ENCODE results near the gene ZNF385B. TPM values are rescaled to one million over a fixed set of nuclear protein-coding genes. Genes with fewer than 3 reads are reported as not detected.

The ZNF385B gene
- total and polyA plus RNA-seq, 10 of the 15 experiments (the other 5 are each of a cell fraction or from before 2014, with no cell fraction given), result not detected

DNA sequence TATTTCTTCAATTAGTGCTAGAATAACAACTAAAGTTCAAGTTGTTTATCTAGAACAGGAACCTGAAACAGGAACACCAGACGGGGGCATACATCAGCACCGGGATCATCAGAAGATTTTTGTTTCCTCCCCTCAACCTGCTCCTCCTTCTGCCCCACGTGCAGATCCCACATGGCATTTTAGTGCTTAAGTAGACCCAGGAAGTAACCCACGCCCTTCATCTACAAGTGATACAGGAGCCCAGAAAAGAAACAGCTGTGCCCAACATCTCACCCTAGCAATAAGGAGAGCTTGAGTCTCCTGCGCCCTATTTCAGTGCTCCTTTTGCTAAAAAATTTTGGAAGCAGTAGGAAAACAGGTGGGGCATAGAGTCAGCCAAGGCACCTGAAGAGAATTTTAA is 5.2 kb downstream of the ZNF385B start:
- H2AFZ ChIP-seq (ENCODE audit: control insufficient read depth, low read depth, low read length), result no peak overlapping the region
- no peak overlapping the region for H3K27ac ChIP-seq (ENCODE audit: control insufficient read depth, insufficient read depth)
- FAIRE-seq (no peak), ATAC-seq (no peak), DNase-seq (ENCODE audit: low read depth, low spot score) (no peak)
- no peak overlapping the region for H3K4me3 ChIP-seq
- H3K79me2 ChIP-seq (ENCODE audit: control insufficient read depth, insufficient read depth, low read length), result no peaks in the 10 kb centered on the region
- peaks cover 2 to 7% of the 10 kb centered on the region in 2 experiments for H3K27me3 ChIP-seq (replicated peaks in 1 of 2; ENCODE audit: control insufficient read depth in 2 of 2, insufficient read depth in 2 of 2, low read length in 1 of 2)
- TF ChIP-seq TCF3 (IDR thresholded peaks at IDR 0.05; ENCODE audit: borderline replicate concordance, insufficient read depth, low read depth, low read length), result no peak
- no peak for TF ChIP-seq CBX3 (IDR thresholded peaks at IDR 0.05; ENCODE audit: borderline replicate concordance, low read depth)
- no peak for TF ChIP-seq RUNX3 (IDR thresholded peaks at IDR 0.05; ENCODE audit: low read length)
- TF ChIP-seq, protein P1, sequence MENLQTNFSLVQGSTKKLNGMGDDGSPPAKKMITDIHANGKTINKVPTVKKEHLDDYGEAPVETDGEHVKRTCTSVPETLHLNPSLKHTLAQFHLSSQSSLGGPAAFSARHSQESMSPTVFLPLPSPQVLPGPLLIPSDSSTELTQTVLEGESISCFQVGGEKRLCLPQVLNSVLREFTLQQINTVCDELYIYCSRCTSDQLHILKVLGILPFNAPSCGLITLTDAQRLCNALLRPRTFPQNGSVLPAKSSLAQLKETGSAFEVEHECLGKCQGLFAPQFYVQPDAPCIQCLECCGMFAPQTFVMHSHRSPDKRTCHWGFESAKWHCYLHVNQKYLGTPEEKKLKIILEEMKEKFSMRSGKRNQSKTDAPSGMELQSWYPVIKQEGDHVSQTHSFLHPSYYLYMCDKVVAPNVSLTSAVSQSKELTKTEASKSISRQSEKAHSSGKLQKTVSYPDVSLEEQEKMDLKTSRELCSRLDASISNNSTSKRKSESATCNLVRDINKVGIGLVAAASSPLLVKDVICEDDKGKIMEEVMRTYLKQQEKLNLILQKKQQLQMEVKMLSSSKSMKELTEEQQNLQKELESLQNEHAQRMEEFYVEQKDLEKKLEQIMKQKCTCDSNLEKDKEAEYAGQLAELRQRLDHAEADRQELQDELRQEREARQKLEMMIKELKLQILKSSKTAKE (IDR thresholded peaks at IDR 0.05; ENCODE audit: low read depth, poor library complexity, severe bottlenecking), result no peak
- TF ChIP-seq MTA3 (IDR thresholded peaks at IDR 0.05; ENCODE audit: borderline replicate concordance, low read length), result no peak
- TF ChIP-seq, protein P2, sequence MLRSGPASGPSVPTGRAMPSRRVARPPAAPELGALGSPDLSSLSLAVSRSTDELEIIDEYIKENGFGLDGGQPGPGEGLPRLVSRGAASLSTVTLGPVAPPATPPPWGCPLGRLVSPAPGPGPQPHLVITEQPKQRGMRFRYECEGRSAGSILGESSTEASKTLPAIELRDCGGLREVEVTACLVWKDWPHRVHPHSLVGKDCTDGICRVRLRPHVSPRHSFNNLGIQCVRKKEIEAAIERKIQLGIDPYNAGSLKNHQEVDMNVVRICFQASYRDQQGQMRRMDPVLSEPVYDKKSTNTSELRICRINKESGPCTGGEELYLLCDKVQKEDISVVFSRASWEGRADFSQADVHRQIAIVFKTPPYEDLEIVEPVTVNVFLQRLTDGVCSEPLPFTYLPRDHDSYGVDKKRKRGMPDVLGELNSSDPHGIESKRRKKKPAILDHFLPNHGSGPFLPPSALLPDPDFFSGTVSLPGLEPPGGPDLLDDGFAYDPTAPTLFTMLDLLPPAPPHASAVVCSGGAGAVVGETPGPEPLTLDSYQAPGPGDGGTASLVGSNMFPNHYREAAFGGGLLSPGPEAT (IDR thresholded peaks at IDR 0.05; ENCODE audit: low read depth), result no peak
- TF ChIP-seq, protein P3, sequence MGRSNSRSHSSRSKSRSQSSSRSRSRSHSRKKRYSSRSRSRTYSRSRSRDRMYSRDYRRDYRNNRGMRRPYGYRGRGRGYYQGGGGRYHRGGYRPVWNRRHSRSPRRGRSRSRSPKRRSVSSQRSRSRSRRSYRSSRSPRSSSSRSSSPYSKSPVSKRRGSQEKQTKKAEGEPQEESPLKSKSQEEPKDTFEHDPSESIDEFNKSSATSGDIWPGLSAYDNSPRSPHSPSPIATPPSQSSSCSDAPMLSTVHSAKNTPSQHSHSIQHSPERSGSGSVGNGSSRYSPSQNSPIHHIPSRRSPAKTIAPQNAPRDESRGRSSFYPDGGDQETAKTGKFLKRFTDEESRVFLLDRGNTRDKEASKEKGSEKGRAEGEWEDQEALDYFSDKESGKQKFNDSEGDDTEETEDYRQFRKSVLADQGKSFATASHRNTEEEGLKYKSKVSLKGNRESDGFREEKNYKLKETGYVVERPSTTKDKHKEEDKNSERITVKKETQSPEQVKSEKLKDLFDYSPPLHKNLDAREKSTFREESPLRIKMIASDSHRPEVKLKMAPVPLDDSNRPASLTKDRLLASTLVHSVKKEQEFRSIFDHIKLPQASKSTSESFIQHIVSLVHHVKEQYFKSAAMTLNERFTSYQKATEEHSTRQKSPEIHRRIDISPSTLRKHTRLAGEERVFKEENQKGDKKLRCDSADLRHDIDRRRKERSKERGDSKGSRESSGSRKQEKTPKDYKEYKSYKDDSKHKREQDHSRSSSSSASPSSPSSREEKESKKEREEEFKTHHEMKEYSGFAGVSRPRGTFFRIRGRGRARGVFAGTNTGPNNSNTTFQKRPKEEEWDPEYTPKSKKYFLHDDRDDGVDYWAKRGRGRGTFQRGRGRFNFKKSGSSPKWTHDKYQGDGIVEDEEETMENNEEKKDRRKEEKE (IDR thresholded peaks at IDR 0.05), result no peak
- TF ChIP-seq SMC3 (IDR thresholded peaks at IDR 0.05; ENCODE audit: borderline replicate concordance, low read length), result no peak
- SMC1A ChIA-PET (ENCODE audit: uncharacterized antibody, unreplicated experiment), result no interaction called here
- intact Hi-C loops (cut with micrococcal nuclease; ENCODE audit: unreplicated experiment) (no loop called here), in situ Hi-C loops (cut with MboI) (no loop called here)
- no TSS peak for BruUV-seq (replicated peaks)
- CTCF ChIA-PET, result no interaction called here
- no peak overlapping the region for H3K4me2 ChIP-seq (ENCODE audit: control insufficient read depth, insufficient read depth)
- H3K9ac ChIP-seq (ENCODE audit: control insufficient read depth, insufficient read depth, low read length), result no peak overlapping the region
- WGBS (ENCODE audit: insufficient coverage, insufficient replicate concordance, low lambda C conversion rate, missing lambda C conversion rate), result 18% methylated on average over 5 of the region's 5 CpGs
- H4K20me1 ChIP-seq (ENCODE audit: control insufficient read depth, insufficient read depth), result no peaks in the 10 kb centered on the region
- H3K9me3 ChIP-seq (replicated peaks; ENCODE audit: control insufficient read depth, insufficient read depth, low read length), result no peaks in the 10 kb centered on the region
- H3K4me1 ChIP-seq (ENCODE audit: control insufficient read depth, insufficient read depth, low read length), result no peaks in the 10 kb centered on the region
- POLR2A ChIA-PET, result no interaction called here
- no peaks in the 10 kb centered on the region for H3K36me3 ChIP-seq (ENCODE audit: control insufficient read depth in 2 of 2, insufficient read depth in 2 of 2, low read length in 1 of 2)
- RAD21 ChIA-PET (ENCODE audit: unreplicated experiment), result no interaction called here
